Measurements from ENCODE around the gene FOXN1.
"Not testable (repeated sequence)": the region's sequence is repeated elsewhere in the genome, so short reads cannot be mapped to it uniquely, and the experiment has no call there.

Gene FOXN1, protein sequence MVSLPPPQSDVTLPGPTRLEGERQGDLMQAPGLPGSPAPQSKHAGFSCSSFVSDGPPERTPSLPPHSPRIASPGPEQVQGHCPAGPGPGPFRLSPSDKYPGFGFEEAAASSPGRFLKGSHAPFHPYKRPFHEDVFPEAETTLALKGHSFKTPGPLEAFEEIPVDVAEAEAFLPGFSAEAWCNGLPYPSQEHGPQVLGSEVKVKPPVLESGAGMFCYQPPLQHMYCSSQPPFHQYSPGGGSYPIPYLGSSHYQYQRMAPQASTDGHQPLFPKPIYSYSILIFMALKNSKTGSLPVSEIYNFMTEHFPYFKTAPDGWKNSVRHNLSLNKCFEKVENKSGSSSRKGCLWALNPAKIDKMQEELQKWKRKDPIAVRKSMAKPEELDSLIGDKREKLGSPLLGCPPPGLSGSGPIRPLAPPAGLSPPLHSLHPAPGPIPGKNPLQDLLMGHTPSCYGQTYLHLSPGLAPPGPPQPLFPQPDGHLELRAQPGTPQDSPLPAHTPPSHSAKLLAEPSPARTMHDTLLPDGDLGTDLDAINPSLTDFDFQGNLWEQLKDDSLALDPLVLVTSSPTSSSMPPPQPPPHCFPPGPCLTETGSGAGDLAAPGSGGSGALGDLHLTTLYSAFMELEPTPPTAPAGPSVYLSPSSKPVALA

DNA sequence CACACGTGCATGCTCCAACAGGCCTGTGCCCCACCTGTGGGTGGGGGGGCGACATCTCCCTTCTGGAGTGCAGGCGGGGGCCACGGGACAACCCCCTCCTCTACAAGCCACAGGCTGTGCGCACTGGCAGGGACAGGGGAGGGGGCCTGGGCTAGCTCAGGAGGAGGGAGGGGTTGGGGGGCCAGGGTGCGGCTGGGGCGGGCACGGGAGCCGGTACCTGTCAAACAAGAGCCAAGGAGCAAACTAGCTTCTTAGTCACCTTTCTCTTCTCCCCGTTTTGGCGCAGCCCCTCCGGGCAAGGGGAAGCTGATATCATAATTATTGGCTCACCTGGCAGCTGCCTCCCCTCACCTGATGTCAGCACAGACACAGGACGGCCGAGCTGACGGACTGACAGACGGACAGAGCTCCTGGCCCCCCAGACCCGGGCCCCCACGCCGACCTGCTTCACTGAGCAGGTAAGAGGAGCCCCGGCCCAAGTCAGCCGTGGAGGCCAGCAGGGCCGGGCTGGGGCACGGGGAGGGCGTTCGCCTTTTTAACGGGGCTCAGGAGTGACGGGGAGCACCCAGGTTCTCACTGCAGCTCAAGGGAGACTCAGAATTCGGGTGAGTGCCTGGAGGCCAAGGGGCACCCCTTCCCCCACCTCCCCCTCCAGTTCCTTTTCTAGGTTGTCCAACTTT, at the start of gene FOXN1:
Gene FOXN1 (plus strand): TSS at position 363 of the 680 bp plus-strand sequence. CDS start 17,622 bp downstream, outside the sequence.
- FAIRE-seq (no peak), DNase-seq (ENCODE audit: low spot score) (no peak)

DNA sequence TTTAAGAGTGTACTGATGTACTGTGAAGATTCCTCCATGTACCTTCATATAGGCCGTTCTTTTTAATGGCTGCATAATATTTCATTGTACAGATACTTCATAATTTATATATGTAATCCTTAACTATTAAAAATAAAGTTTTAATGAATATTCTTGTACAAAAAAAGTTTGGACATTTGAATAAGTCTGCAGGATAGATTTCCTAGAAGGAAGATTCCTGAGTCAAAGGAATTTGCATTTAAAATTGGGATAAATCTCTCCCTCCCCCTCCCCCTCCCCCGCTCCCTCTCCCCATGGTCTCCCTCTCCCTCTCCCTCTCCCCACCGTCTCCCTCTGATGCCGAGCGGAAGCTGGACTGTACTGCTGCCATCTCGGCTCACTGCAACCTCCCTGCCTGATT, 48.3 kb upstream of the FOXN1 start:
- DNase-seq (ENCODE audit: low spot score), result no peak

DNA sequence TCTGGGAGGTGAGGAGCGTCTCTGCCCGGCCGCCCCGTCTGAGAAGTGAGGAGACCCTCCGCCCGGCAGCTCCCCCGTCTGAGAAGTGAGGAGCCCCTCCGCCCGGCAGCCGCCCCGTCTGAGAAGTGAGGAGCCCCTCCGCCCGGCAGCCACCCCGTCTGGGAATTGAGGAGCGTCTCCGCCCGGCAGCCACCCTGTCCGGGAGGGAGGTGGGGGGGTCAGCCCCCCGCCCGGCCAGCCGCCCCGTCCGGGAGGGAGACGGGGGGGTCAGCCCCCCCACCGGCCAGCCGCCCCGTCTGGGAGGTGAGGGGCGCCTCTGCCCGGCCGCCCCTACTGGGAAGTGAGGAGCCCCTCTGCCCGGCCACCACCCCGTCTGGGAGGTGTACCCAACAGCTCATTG, 47.3 kb upstream of the FOXN1 start:
- DNase-seq (ENCODE audit: low spot score); FAIRE-seq: not testable (repeated sequence)

More for the DNA sequence above, 48.3 kb upstream of the FOXN1 start:
- no peak for FAIRE-seq

DNA sequence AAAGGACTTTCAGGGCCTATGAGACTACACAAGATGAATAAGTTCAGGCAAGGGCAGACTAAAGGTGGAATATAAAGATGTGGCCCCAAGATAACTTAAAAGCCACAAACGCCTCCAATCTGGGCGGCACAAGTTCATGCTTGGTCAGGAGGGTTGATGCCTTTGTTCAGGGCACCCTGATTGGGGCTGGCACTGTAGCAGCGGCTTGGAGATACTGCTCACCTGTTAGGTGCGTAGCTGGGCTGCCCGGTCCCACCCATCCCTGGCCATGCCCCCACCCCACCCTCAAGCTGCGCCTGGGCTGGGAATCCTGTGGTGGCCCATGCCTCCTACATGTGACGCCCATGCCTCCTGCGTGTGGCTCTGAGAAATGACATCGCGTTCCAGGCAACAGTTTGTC, 45.2 kb upstream of the FOXN1 start:
- FAIRE-seq, result no peak
- no peak for DNase-seq (ENCODE audit: low spot score)

DNA sequence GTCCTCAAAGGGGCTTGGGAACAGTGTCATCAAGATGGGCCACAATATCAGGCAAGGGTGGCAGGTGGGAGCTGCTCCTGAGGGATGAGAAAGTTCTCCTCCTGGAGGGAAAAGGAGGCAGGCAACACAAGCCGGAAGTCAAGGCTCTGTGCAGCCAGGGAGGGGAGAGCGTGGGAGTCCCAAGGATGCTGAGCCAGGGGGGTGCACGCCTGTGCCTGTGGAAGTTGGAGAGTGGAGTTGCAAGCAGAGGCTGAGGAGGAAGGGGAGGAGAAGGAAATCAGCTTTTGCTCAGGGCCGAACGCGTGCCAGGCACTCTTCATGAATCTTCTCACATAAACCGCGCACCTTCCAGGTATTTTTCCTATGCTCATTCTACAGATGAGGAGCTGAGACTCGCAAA, 40.1 kb upstream of the FOXN1 start:
- DNase-seq (ENCODE audit: low spot score) (no peak), FAIRE-seq (no peak)

DNA sequence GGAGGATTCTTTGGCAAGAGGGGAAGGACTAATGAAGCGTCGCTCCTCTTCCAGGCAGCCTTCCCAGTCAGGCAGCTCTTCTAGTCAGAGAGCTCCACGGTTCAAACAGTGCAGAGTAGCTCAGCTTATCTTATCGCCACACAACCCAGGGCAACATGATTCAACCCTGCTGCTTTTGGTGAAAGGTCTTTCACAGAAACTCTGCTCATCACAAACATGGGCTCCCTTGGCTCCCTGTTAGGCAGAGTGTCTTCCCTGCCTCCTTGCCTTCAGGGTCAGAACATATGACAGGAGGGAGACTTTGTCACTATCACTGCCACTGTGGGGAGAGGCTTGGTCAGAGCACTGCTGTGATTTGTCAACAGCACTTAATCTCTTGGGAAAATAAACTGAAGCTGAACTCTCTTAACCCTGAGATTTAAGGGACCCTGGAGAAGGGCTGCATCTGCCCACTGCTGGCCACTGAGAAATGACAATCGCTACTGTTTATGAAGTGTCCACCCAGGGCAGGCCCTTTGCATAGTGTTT, 39.6 kb upstream of the FOXN1 start:
- DNase-seq (ENCODE audit: low spot score) (no peak), FAIRE-seq (no peak)

DNA sequence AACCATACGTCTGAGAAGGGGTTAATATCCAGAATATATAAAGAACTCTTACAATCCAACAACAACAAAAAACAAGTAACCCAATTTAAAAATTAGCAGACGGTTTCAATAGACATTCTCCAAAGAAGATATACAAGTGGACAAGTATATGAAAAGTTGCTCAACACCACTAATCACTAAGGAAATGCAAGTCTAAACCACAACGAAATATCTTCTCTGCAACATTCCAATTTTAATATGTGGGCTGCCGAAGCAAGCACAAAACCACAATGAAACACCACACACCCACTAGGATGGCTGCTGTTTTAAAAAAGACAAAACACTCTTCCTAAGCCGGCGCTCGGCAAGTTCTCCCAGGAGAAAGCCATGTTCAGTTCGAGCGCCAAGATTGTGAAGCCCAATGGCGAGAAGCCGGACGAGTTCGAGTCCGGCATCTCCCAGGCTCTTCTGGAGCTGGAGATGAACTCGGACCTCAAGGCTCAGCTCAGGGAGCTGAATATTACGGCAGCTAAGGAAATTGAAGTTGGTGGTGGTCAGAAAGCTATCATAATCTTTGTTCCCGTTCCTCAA, 38.6 kb upstream of the FOXN1 start:
- FAIRE-seq (no peak), DNase-seq (ENCODE audit: low spot score) (no peak)

DNA sequence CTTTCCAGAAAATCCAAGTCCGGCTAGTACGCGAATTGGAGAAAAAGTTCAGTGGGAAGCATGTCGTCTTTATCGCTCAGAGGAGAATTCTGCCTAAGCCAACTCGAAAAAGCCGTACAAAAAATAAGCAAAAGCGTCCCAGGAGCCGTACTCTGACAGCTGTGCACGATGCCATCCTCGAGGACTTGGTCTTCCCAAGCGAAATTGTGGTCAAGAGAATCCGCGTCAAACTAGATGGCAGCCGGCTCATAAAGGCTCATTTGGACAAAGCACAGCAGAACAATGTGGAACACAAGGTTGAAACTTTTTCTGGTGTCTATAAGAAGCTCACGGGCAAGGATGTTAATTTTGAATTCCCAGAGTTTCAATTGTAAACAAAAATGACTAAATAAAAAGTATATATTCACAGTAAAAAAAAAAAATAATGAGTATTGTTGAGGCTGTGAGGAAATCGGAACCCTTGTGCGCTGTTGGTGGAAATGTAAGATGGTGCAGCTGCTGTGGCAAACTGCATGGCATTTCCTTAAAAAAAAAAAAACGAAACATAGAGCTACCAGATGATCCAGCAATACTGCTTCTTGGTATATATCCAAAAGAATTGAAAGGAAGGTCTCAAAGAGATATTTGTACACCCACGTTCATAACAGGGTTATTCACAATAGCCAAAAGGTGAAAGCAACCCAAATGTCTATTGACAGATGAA, 38.0 kb upstream of the FOXN1 start:
- not testable (repeated sequence) for DNase-seq (ENCODE audit: low spot score); FAIRE-seq

DNA sequence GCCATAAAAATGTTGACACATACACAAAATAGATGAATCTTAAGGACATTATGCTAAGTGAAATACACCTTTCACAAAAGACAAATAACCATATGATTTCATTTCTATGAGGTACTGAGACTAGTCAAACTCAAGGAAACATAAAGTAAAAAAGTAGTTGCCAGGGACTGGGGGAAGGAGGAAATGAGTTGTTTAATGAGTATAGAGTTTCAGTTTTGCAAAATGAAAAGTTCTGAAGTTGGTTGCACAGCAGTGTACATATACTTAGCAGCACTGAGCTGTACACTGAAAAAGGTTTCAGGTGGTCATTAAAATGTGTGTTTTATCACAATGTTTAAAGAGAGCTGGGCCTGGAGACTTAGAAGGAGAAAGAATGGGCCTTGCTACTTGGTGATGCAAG, 37.4 kb upstream of the FOXN1 start:
- DNase-seq (ENCODE audit: low spot score) (no peak), FAIRE-seq (no peak)

DNA sequence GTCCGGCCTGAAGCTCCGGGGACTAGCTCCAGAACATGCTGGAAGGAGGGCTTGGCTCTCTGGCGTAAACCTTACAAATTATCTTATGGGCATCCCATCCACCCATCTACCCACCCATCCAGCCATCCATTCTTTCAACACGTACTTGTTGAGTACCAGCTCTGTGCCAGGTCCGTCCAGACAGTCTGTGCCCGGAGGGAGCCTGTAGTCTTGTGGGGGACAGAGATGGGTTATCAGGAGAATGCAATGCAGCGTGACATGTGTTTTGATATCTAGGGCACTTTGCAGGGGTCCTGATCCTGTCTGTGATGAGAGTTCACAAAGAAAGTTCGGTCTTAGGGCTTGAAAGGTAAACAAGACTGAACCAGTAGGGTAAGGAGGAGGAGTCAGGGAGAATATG, 36.8 kb upstream of the FOXN1 start:
- DNase-seq (ENCODE audit: low spot score), result no peak

DNA sequence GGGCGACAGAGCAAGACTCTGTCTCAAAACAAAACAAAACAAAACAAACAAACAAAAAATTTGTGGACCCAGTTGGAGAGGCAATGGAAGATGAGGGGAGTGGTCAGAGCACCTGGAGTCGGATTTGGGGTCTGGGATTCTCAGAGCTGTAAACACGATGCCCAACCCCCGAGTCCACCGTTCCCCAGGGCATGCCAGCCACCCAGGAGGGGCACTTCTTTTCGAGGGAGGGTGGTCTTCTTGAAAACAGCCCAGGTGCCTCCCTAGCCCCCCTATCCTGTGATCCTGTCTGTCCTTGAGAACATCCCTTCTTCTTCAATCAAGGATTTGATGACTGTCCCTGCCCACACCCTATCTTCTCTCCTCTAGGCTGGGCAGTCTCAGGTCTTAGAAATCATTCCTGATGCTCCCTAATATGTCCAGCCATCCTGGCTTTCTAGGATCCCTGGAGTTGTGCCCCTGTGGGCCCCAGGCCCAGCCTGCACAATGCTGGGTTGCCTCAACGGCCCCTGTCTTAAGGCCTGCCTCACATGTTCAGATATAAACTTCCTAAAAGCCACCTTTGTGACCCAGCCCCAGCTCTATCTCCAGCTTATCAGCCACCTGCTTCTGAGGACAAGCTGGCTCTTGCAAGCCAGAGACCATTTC, 35.8 kb upstream of the FOXN1 start:
- FAIRE-seq, result no peak
- no peak for DNase-seq (ENCODE audit: low spot score)

More for the DNA sequence above, 36.8 kb upstream of the FOXN1 start:
- no peak for FAIRE-seq

DNA sequence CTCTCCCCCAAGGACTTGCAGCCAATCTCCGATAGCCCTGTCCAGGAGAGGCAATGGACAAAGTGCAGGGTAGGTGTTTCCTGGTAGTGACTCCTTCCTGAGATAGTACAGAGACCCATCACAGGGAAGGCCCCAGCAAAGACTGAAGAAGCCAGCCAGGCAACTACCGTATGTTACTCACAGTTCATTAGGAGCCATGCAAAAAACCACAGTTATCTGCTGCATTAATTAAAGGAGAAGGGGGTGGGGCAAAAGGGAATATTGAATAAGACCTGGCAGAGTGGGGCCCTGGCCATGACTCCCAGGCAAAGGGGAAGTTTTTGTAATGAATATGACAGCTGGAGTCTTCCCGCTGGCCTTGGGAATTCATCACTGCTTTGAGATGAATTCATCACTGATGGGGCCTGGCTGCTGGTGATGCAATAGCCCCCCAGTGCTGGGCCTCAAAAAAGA, 35.2 kb upstream of the FOXN1 start:
- DNase-seq (ENCODE audit: low spot score) (no peak), FAIRE-seq (no peak)

DNA sequence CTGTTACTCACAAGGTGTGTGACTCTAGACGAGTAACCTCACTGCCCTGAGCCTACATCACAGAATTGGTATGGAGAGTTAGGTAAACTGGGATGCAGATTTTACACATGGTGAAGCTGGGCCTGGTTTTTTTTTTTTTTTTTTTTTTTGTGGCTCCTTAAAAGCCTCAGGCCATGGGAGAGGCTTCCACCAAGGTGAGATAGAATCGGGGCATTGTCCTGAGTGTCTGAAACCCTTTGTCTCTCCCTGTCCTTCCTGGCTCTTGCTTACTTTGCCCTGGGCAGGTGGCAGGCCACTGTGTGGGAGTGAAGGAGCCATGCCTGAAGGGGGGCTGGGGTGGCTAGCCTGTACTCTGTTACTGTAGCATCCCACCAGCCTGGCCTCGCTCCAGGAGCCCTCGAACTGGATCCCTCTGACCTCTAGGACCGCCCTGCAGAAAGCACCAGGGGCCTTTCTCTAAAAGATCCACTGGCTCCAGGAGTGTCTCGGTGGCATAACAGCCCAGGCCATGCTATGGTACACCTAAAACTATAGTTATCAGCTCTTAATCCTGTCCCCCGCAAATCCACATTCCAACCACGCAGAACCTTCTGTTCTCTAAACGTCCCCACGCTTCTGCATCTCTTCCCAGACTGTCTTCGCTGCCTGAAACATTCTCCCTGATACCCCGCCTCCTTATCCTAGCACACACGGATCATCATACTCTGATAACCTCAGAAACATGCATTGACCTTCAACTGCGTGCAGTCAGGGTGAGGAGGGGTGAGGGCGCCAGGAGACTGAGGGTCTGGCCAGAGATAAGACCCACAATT, 34.4 kb upstream of the FOXN1 start:
- DNase-seq (ENCODE audit: low spot score) (no peak), FAIRE-seq (no peak)

DNA sequence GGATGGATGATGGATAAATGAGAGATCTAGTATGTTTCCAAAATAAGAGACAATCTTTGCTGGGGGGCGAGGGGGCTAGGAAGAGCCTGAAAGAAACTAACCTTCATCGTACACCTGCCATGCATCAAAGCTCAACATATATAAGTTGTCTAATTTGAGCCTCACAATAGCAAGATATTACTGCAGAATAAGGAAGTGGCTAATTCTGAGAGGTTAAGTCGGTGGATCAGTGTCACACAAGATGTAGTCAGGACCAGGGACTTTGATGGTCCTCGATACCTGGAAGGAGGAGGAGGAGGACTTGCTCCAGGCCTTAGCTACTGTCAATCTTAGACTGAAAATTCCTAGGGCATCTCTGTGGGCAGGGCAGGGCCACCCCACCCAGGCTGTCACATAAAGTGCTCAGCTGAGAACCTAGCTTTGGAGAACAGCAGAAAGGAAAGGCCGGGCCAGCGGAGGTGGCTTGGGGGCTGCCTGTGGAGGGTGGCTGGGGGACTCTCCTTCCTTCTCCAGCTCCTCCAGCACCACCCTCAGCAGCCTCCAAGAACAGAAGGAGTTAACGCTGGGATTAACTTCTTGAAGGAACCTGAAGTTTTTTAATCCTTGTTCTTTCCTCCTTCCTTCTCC, 33.2 kb upstream of the FOXN1 start:
- FAIRE-seq (no peak), DNase-seq (ENCODE audit: low spot score) (no peak)

DNA sequence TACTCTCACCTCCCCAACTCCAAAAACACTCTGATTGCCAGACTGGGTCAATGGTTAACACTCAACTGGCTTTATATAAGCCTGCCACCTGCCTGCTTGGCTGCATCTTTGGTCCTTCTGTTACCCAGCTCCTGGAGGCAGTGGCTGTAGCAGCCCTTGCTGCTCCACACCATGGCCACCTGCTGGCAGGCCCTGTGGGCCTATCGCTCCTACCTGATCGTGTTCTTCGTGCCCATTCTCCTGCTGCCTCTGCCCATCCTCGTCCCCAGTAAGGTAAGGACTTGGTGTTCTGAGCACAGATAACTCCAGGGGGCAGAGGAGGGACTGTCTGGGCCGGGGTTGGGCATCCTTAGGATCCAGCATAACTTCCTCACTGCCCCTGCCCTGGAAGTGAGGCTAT, 32.6 kb upstream of the FOXN1 start, which contains the start of gene SLC13A2:
Gene SLC13A2 (plus strand): TSS at position 103 of the 400 bp plus-strand sequence. CDS start 69 bp downstream, at position 172.
- FAIRE-seq (no peak), DNase-seq (ENCODE audit: low spot score) (no peak)

DNA sequence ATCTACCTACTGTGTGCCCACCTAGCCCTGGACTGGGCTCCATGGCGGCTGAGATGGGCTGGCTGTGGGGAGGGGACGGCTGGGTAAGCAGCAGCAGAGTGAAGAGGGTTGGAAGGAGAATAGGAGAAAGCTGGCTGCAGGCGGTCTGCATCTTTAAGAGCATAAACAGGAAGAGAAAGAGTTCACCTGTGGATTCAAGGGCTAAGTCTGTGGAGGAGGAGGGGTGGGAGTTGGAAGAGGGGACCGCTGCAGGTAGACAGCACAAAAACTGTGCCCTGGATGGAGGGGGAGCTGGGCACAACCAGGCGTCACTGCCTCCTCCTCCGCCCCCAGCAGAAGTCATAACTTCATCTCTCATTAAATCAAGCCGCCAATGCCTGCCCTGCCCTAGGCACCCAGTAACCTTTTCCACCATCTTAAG, 32.0 kb upstream of the FOXN1 start:
- FAIRE-seq (no peak), DNase-seq (ENCODE audit: low spot score) (no peak)

DNA sequence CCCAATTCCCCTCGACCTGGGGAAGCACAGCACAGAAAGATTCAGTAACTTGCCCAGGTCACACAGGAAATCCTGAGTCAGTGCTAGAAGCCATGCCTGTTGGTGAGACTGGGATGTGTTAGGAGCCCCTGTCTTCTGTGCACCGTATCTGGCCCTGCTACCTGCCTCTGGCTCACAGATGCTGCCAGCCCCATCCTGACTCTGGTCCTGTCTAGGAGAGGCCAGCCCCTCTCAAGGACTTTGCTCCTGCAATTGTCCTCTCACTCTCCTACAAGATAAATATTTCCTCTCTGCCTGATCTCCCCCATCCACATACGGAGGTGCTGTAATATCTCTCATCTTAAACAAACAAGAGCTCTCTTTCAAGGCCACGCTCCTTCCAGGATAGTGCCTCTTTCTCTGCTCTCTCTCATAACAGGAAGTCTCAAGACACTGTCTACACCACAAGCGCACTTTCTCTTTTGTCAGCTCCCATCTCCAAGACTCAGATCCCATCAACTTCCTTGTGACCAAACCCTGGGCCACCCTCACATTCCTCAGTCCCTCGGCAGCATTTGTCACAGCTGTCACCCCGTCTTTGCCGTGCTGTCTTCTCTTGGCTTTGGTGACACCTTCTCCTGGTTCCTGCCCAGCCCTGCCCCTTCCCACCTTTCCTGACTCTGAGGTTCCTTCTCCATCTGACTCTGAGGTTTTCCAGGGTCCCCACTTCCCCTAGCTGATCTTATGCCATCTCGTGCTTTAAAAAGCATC, 30.8 kb upstream of the FOXN1 start:
- DNase-seq (ENCODE audit: low spot score) (no peak), FAIRE-seq (no peak)

Measured in RCC 7860 (cell line).